ENCODE data around the gene CNKSR1.

DNA sequence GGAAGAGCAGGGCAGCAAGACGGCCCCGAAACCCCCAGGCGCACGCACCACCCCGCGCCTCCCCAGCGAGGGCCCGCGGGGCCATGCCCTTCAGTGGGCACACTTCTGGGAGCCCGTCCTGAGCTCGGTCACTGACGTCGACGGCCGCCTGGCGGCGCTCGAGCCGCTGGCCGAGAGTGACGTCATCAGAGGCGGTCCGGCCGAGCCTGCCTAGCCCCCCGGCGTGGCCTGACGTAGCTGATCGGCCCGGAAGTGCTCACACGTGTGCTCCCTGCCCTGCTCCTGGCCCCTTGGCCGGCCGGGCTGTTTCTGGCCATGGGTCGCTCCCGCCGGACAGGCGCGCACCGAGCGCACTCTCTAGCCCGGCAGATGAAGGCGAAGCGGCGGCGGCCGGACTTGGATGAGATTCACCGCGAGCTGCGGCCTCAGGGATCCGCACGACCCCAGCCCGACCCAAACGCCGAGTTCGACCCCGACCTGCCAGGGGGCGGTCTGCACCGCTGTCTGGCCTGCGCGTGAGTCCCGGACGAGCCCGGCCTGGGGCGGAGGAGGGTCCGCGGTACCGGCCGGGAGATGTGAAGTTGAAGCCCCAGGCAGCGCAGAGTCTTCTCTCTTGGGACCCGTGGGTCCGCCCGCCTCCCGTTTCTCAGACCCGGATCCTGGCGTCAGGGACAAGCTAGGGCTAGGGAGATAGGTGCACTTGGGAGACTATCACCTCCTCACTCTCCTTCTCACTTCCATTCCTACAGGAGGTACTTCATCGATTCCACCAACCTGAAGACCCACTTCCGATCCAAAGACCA lies 7.4 kb upstream of the CNKSR1 start, which contains the start of gene ZNF593:
- TF ChIP-seq CTCF (conservative IDR thresholded peaks at IDR 0.05) (peak; percentile 87), ZFX (IDR thresholded peaks at IDR 0.05) (no peak)

All from C4-2B (cell line).